Colonic mucosa (tissue), 4 donors: ENCODE results near the gene CROCC2. TPM values are rescaled to one million over a fixed set of nuclear protein-coding genes. Genes with fewer than 3 reads are reported as not detected.

Experiments used
- DNase-seq: peaks from one replicate; pipeline ENCODE4 v3.0.0-alpha.2; 2020
- H3K27ac ChIP-seq: fragments of 200-600 bp; one replicate; pipeline ENCODE4 v1.8.0; 2021
- H3K27me3 ChIP-seq: fragments of 200-600 bp; one replicate; pipeline ENCODE4 v1.8.0; 2021
- H3K36me3 ChIP-seq: fragments of 200-600 bp; one replicate; pipeline ENCODE4 v1.8.0; 2021
- H3K4me1 ChIP-seq: fragments of 200-600 bp; one replicate; pipeline ENCODE4 v1.8.0; 2021; ENCODE audit warnings: mild to moderate bottlenecking
- H3K4me3 ChIP-seq: fragments of 200-600 bp; one replicate; pipeline ENCODE4 v1.8.0; 2021
- H3K9ac ChIP-seq, 2 donors: one replicate each; pipeline ENCODE4 v1.7.0; 2013; ENCODE audit warnings: control low read depth in 2 of 2, low read depth in 2 of 2, low read length in 2 of 2
- H3K9me3 ChIP-seq: fragments of 200-600 bp; one replicate; pipeline ENCODE4 v1.8.0; 2021
- CTCF ChIP-seq: fragments of 200-600 bp; IDR thresholded peaks from one replicate; pipeline ENCODE4 v1.8.0; 2022; ENCODE audit warnings: antibody characterized with exemption, mild to moderate bottlenecking
- intact Hi-C: fragments of 100-400 bp; cut with DNase I; formaldehyde crosslinking; loops from one replicate; pipeline ENCODE4 v1.14.1; 2022
- total RNA-seq, 2 donors: library from RNA; stranded (reverse); fragmentation: NEBNext Ultra II Directional in 1 of 2; extraction: Animal tissue kit (Norgen Biotek cat#: 25700) in 1 of 2; gene quantifications; one replicate each; pipeline ENCODE4 v1.2.1, GENCODE V29; 2021
- donor health status: healthy.
- donor health status: DM: no; HTN: no; CAD: no.
- donor health status: DM: no; HTN: no; CAD: no.

Gene CROCC2
- total RNA-seq, 2 donors from 2014 or later: 0.05 TPM; not detected in 1

DNA sequence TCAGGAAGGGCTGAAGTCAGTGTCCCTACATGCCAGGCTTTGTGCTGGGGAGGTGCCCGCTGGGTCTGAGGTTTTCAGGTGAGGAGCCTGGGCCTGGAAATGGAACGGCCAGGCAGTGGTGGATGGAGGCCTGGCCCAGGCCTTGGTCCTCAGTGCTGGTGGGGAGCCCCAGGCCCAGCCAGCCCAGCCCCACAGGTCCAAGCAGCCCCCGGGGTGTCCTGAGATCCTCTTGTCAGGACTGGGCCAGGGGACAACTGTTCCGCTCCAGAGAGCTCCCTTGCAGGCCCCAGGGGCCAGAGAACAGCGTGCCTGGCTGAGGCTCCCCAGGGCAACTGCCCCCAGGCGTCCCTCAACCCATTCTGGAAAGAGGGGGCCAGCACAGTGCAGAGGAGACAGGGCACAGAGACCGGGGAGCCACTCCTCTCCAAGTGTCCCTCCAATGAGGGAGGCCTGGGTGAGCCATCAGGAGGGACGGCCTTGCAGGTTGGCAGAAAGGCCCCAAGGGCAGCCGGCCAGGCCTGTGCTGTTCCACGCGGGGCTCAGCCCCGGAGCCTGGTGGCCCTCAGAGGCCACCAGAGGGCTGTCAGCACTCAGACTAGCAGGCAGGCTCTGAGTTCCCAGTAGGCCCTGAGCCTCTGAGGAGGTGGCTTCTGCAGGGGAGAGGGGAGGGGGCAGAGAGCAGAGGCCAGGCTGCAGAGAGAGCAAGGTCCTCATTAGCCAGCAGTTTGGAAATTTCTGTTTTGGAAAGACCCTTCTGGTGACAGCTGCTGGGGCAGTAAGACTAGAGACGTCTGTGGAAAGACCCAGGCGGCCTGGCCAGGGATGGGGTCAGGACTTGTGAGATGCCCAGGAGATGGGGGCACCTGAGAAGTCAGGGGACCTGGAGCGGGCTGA lies 62.8 kb downstream of the CROCC2 start:
- no peak overlapping the region for H3K9ac ChIP-seq
- no peaks in the 10 kb centered on the region for H3K36me3 ChIP-seq
- no peak for DNase-seq
- H3K4me1 ChIP-seq: no peaks in the 10 kb centered on the region
- no peaks in the 10 kb centered on the region for H3K9me3 ChIP-seq
- no peak overlapping the region for H3K27ac ChIP-seq
- H3K27me3 ChIP-seq: no peaks in the 10 kb centered on the region
- TF ChIP-seq CTCF: no peak
- intact Hi-C loops: no loop called here
- H3K4me3 ChIP-seq: no peak overlapping the region

DNA sequence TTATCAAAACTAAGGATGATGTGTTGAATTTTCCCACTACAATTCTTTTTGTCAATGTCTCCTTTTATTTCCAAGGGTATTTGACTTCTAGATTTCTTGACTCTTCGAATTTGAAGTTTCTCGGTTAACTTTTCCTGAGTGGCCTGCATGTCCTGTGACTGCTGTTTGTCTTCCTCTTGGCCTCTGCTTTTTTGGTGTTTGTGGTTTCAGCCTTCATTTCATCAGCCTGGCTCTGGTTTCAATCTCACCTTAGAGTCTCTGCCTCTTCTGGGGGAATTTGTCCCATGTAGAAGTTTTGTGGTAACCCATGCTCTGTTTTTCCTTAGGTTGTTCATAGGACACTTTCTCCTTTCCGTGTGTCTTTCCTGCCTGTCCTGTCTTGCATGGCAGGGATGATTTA lies 64.0 kb downstream of the CROCC2 start:
- H3K4me3 ChIP-seq: no peak overlapping the region
- DNase-seq: no peak
- H3K36me3 ChIP-seq: no peaks in the 10 kb centered on the region
- H3K9ac ChIP-seq: no peak overlapping the region
- no peaks in the 10 kb centered on the region for H3K27me3 ChIP-seq
- H3K27ac ChIP-seq: no peak overlapping the region
- no peaks in the 10 kb centered on the region for H3K4me1 ChIP-seq
- H3K9me3 ChIP-seq: no peaks in the 10 kb centered on the region
- intact Hi-C loops: no loop called here
- TF ChIP-seq CTCF: no peak

- intact Hi-C loops: no loop called here
- no peak for DNase-seq
- no peak overlapping the region for H3K27ac ChIP-seq
- H3K9ac ChIP-seq: no peak overlapping the region
- no peaks in the 10 kb centered on the region for H3K4me1 ChIP-seq
- no peaks in the 10 kb centered on the region for H3K27me3 ChIP-seq
- H3K4me3 ChIP-seq: no peak overlapping the region
- TF ChIP-seq CTCF: no peak
- no peaks in the 10 kb centered on the region for H3K36me3 ChIP-seq
- H3K9me3 ChIP-seq: no peaks in the 10 kb centered on the region
These were observed 64.7 kb downstream of the CROCC2 start for GRCh38 chr2:240970816-240971215.

DNA sequence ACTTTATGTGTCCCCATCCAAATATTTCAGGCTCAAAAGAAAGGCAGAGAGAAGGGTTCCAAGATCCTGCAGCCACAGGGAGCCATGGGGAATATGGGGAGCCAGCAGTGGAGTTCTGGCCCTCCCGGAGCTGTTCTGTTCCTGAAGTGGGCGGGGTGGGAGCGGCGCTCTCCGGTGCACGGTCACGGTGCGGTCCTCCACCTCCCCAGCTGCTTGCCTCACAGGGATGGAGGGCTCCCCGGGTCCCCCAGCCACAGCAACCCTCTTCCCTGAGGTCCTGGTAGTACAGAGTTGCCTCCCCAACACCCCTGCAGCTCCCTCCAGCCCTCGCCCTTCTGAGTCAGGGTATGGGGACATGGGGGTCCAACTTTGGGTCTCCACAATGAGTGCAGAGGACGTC lies 66.1 kb downstream of the CROCC2 start:
- H3K9ac ChIP-seq: no peak overlapping the region
- no peaks in the 10 kb centered on the region for H3K4me1 ChIP-seq
- no peak for DNase-seq
- no peaks in the 10 kb centered on the region for H3K9me3 ChIP-seq
- intact Hi-C loops: no loop called here
- no peaks in the 10 kb centered on the region for H3K27me3 ChIP-seq
- H3K4me3 ChIP-seq: no peak overlapping the region
- H3K36me3 ChIP-seq: no peaks in the 10 kb centered on the region
- TF ChIP-seq CTCF: no peak
- H3K27ac ChIP-seq: no peak overlapping the region

DNA sequence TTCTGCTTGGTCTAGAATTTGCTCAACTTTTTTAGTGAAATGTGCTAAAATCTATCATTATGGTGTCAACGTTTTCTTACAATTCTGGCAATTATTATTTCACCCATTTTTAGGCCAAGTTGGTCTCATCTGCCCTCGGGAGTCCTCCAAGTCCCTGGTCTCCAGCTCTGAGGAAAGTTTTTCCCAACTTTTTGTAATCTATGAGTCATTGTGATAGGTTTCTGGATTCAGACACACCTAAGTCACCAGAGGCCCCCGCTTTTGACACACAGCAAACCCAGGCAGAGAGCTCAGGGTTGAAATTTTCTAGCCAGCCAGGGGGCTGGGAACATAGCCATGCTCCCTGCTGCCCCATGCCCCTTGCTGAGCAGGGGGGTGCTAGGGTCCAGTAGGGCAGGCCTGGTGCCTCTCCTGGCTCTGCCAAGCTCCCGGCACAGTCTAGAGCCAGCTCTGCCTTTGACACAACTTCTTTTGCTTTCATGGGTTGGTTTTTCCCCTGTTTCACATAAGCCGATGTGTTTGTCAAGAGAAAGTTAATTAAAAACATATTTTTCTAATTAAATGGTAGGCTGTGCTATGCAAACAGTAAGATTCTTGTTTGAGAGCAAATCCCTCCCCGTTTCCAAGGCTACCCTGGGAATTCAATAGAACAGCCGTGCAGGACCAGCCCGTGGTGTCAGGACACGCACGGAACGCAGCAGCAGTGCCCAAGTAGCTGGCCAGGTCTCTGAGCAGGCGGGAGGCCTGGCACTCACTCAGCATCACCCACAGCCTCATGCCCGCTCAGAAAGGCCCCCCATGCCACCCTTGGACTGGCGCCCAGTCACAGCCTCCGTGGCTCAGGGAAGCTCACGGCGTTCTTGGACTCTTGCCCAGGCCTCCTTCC lies 66.7 kb downstream of the CROCC2 start:
- Histone ChIP-seq H3K4me3 (no peak overlapping the region), H3K4me1 (no peaks in the 10 kb centered on the region), H3K9ac (no peak overlapping the region), H3K9me3 (no peaks in the 10 kb centered on the region), H3K27me3 (no peaks in the 10 kb centered on the region), H3K36me3 (no peaks in the 10 kb centered on the region), H3K27ac (no peak overlapping the region)
- TF ChIP-seq CTCF: no peak
- no peak for DNase-seq
- intact Hi-C loops: no loop called here
